Suprapubic skin (tissue), 4 donors: Measurements from ENCODE around the gene ZDHHC14. TPM values are rescaled to one million over a fixed set of nuclear protein-coding genes. Genes with fewer than 3 reads are reported as not detected.

Source experiments
- DNase-seq, 2 donors: peaks; one replicate each; pipeline ENCODE4 v3.0.0-alpha.2; 2019; ENCODE audit warnings: low spot score in 2 of 2
- H3K27ac ChIP-seq: fragments of 200-600 bp; sonication (generic); one replicate; pipeline ENCODE4 v1.5.1; 2019
- H3K27me3 ChIP-seq: fragments of 200-600 bp; sonication (generic); one replicate; pipeline ENCODE4 v1.5.1; 2019
- H3K36me3 ChIP-seq: fragments of 200-600 bp; sonication (generic); one replicate; pipeline ENCODE4 v1.5.1; 2019
- H3K4me1 ChIP-seq: fragments of 200-600 bp; sonication (generic); one replicate; pipeline ENCODE4 v1.5.1; 2019
- H3K4me3 ChIP-seq: fragments of 200-600 bp; sonication (generic); one replicate; pipeline ENCODE4 v1.5.1; 2019; ENCODE audit warnings: mild to moderate bottlenecking
- H3K9me3 ChIP-seq: fragments of 200-600 bp; sonication (generic); one replicate; pipeline ENCODE4 v1.5.1; 2019
- CTCF ChIP-seq, 2 donors: fragments of 200-600 bp in 1 of 2; fragments of 450-650 bp in 1 of 2; sonication (generic) in 1 of 2; IDR thresholded peaks; one replicate each; pipeline ENCODE4 v1.5.1; 2016 to 2019; ENCODE audit warnings: antibody characterized with exemption in 2 of 2, mild to moderate bottlenecking in 1 of 2, moderate library complexity in 1 of 2
- EP300 ChIP-seq: sonication (generic); formaldehyde crosslinking; IDR thresholded peaks from one replicate; pipeline ENCODE4 v1.6.1; 2017; ENCODE audit warnings: antibody characterized with exemption
- POLR2A ChIP-seq, 2 donors: fragments of 450-650 bp; IDR thresholded peaks; one replicate each; pipeline ENCODE4 v1.6.1; 2017; ENCODE audit warnings: antibody characterized with exemption in 2 of 2, mild to moderate bottlenecking in 2 of 2, moderate library complexity in 2 of 2
- POLR2AphosphoS5 ChIP-seq, 3 donors: sonication (generic); formaldehyde crosslinking; IDR thresholded peaks; one replicate each; pipeline ENCODE4 v1.6.1; 2017; ENCODE audit warnings: antibody characterized with exemption in 3 of 3
- WGBS: methylation state at CpG from one replicate; pipeline ENCODE4 v1.1.5; 2018; 5-methylcytosine and 5-hydroxymethylcytosine counted together
- total RNA-seq, 4 donors: library from RNA; depleted of rRNA; stranded (reverse); fragments of >200 nt; gene quantifications; one replicate each; pipeline ENCODE4 v1.1.0, GENCODE V29; 2016

ZDHHC14 gene
- total RNA-seq, 4 donors from 2014 or later, result 4.3 to 9.9 (median 7.7) TPM

GRCh38 chr6:157514659-157515496, 133.9 kb downstream of the ZDHHC14 start:
- no peak for DNase-seq
- H3K9me3 ChIP-seq, result no peaks in the 10 kb centered on the region
- TF ChIP-seq EP300 (no peak), CTCF (IDR thresholded peaks at IDR 0.05) (no peak), POLR2AphosphoS5 (IDR thresholded peaks at IDR 0.05) (no peak)
- H3K4me3 ChIP-seq, result no peak overlapping the region
- peaks cover 19% of the 10 kb centered on the region for H3K4me1 ChIP-seq
- H3K27me3 ChIP-seq, result no peaks in the 10 kb centered on the region
- H3K27ac ChIP-seq, result no peak overlapping the region
- H3K36me3 ChIP-seq, result no peaks in the 10 kb centered on the region
- WGBS, result 82% methylated on average over 16 of the region's 19 CpGs

- Histone ChIP-seq H3K27me3 (no peaks in the 10 kb centered on the region), H3K36me3 (no peaks in the 10 kb centered on the region), H3K9me3 (no peaks in the 10 kb centered on the region), H3K4me1 (peaks cover 19% of the 10 kb centered on the region), H3K4me3 (no peak overlapping the region), H3K27ac (no peak overlapping the region)
- WGBS, result 95% methylated on average over 9 of the region's 9 CpGs
- TF ChIP-seq CTCF (IDR thresholded peaks at IDR 0.05) (no peak), POLR2AphosphoS5 (IDR thresholded peaks at IDR 0.05) (no peak)
- no peak for DNase-seq
Measured at GRCh38 chr6:157516319-157517026, 135.5 kb downstream of the ZDHHC14 start.

- H3K27ac ChIP-seq, result no peak overlapping the region
- no peaks in the 10 kb centered on the region for H3K27me3 ChIP-seq
- 86% methylated on average over 15 of the region's 15 CpGs for WGBS
- peaks cover 19% of the 10 kb centered on the region for H3K4me1 ChIP-seq
- no peak for DNase-seq
- H3K9me3 ChIP-seq, result no peaks in the 10 kb centered on the region
- TF ChIP-seq EP300, result no peak
- TF ChIP-seq POLR2AphosphoS5 (IDR thresholded peaks at IDR 0.05), result no peak
- TF ChIP-seq CTCF (IDR thresholded peaks at IDR 0.05), result no peak
- no peak for TF ChIP-seq POLR2A (IDR thresholded peaks at IDR 0.05)
- H3K4me3 ChIP-seq, result no peak overlapping the region
- H3K36me3 ChIP-seq, result no peaks in the 10 kb centered on the region
Measured at GRCh38 chr6:157517601-157518359, 136.8 kb downstream of the ZDHHC14 start.

GRCh38 chr6:157518397-157519250, 137.6 kb downstream of the ZDHHC14 start:
- 52% methylated on average over 21 of the region's 21 CpGs for WGBS

More at GRCh38 chr6:157518397-157519250, 137.6 kb downstream of the ZDHHC14 start:
- Histone ChIP-seq H3K4me1 (peaks cover 19% of the 10 kb centered on the region), H3K9me3 (no peaks in the 10 kb centered on the region), H3K4me3 (peak overlapping the region; percentile 9), H3K36me3 (no peaks in the 10 kb centered on the region), H3K27me3 (no peaks in the 10 kb centered on the region), H3K27ac (peak overlapping the region; percentile 65)
- peak in 1 of 2 donors; percentile 80 for DNase-seq
- no peak for TF ChIP-seq EP300
